CD4-positive, alpha-beta T cell treated with Interleukin-10 for 1 hour (primary cell): ENCODE measurements around the gene DVL2.

Experiments
- DNase-seq: peaks from one replicate; pipeline ENCODE4 v3.0.0-alpha.2; 2020

DVL2 gene

DNA sequence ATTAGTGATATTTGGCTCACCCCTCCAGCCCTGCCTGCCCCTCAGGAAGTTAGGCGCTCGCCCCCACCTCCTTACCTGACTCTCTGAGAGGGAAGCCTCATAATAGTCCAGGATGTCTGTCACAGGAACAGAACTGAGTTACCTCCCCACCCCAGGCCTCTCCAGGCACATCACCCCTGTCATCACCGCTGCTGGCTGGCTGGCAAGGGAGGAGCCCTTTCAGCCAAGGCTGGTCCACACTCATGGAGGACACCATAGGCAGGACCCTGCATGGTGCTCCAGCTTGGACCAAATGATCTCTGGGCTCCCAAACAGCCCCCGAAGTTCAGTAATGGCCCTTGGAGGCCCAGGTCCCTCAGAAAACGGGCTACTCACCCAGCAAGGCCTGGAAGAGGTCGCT, 16.2 kb downstream of the DVL2 start:
- no peak for DNase-seq

DNA sequence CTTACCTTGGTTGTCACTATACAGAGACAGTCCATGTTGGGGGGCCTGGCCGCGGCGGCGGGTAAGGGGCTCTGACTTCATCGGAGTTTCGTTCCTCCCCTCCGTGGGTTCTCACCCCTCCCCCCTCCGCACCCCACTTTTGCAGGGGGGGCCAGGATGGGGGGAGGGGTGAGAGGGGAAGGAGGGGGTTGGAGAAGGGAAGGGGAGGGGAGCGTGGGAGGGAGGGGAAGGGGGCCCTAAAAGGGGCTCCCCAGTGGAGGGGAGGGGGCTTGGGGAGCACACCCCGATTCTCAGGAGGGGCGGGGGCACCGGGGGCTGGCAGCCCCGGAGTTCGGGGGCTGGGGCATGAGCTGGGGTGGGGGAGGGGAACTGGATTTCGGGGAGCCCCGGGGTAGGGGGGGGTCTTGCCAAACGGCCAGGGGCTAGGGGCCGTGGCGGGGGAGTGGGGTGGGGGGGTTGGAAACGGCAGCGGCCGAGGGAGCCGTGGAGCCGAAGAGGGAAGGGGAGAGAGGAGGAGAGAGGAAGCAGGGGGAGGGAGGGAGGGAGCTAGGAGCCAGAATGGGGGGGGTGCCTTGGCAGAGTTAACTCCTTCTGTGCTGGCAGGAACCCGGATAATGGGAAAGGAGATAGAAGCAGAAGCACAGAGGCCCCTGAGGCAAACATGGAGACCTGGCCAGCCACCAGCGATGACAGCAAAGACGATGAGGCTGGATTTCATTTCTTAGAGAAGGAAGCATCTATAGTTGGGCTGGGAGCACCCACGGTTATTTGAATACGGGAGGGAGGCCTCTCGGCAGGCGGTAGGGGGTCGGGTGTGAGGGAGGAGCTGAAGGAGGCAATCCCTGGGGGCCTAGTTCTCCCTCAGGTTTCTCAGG, 17.0 kb downstream of the DVL2 start:
- DNase-seq = no peak

DNA sequence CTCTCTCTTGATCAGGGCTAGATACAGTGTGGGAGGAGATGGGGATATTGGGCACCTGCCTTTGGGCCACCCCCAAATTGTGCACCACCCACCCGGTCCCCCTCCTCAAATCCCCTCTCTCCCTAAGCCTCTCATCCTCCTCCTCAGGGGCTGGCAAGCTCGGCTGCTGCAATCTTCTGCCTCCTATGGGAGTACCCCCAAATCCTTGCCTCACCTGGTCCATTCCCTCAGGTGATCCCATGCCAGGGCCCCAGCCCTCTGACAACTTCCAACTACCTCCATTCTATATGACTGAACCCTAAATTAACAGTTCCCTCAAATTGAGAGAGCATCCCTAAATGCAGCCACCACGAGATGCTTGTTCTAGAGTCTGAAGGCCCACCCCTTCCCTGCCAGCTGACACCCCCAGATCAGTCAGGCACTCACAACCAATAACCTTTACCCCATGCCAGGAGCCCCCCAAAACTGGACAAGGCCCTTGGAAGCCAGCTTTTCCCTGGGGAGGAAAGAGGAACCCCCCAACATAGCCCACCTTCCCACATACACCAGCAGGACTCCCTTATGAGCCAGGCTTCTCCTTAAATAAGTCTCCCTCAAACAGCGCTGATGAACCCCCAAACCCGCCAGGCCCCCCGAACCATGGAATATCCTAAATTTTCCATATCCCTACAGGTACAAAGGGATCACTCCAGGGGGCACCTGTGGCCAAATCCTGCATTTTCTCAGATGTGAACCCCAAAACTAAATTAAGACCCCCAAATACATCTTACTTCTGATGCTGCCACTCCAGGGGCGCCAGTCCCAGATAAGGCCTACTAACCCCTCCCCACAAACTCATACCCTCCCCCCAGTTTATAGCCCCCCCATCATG, 17.8 kb downstream of the DVL2 start:
- DNase-seq = no peak

DNA sequence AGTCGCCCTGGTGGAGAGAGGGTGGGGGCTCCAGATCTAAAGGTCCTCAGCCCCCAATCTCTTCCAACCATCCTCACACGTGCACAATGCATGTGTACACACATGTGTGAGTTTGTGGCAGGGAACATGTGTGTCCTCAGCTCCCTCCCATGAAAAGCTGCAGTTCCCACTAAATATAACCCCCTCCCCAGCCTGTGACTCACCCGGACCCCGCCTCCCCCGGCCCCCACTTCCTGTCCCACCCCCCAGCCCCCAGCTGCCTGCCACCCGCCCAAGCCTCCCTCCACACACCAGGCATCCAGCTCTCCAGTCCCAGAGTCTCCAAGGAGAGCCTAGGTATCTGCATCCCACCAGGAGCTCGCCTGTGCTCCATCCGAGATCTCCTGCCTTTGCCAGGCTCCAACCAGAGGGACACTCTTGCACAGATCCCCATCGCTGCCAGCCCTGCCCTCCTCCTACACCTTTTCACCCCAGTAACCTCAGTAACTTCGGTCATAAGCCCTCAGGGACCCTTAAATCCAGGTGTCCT, 18.6 kb downstream of the DVL2 start:
- DNase-seq = no peak

DNA sequence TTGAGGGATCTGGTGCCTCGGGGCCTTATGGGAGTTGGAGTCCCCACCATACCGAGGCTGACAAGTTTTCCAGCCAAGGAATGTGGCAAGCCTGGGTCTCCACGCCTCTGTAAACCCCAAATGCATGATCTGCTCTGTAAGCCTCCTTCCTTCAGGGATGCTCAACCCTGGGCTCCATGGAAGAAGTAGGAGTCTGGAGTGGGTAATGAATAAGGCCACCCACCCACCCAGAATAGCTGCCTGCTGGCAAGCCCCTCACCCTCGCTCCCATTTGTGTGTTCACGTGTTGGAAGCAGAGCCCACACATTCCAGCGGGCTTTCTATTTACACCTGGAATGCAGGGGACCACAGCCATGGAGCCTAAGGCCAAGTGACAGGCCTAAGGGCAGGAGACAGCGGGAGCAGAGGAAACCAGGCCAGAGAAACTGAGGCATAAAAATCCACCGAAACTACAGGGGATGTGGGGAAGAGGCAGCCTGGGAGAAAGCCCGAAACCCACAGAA, 19.1 kb downstream of the DVL2 start:
- DNase-seq = no peak

DNA sequence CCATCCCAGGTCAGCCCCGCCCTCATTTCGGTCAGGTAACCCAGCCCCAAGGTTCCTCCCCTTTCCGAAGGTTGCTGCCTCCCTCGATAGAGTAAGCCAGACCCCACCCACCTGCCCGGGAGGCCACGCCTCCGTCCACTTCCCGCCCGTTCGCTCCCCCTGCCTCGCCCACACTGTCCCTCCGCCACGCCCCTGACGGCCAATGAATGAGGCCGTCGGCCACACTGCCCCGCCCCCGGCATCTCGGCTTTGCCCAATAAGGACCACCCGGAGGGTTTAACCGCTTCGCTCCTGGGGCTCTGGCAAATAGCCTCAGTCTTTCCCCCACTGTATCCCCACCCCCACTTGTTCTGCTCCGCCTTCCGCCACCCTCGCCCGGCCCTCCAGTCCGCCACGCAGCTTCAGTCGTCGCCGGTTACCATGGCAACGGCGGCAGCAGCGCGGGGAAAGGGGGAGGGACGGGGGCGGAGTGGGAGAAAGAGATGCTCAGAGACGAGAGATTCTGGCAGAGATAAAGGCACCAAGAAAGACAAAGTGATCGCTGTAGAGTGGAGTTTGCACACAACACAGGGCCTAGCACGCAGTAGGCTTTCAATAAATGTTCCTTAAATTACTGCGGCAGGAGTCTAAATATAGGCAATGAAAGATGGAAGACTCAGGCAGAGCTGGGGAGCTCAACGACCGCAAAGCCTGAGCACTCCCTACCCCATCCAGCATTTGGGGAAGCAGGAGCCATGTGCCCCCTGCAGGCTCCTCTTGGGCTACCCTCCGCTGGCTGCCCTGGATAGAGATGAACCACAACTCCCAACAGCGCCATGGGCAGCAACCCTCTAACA, 19.8 kb downstream of the DVL2 start:
- peak; percentile 100 for DNase-seq

DNA sequence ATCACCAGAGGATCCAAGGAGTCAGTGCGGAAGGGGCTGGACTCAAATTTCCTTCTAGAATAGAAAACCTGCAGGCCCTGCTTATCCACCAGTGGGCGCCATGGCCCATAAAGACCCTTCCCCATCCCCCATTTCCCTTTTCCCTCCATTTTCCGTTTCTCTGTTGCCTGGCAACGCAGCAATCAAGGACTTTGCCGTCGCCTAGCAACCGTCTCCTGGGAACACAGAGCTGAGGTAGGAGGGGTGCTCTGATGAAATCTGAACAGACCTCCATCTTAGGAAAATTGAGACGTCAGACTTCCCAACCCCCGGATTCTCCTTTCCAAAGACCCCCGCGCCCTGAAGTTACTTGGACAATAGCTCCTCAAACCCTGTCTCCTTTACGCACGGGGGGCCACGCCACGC, 20.4 kb downstream of the DVL2 start:
- DNase-seq = peak; percentile 91

DNA sequence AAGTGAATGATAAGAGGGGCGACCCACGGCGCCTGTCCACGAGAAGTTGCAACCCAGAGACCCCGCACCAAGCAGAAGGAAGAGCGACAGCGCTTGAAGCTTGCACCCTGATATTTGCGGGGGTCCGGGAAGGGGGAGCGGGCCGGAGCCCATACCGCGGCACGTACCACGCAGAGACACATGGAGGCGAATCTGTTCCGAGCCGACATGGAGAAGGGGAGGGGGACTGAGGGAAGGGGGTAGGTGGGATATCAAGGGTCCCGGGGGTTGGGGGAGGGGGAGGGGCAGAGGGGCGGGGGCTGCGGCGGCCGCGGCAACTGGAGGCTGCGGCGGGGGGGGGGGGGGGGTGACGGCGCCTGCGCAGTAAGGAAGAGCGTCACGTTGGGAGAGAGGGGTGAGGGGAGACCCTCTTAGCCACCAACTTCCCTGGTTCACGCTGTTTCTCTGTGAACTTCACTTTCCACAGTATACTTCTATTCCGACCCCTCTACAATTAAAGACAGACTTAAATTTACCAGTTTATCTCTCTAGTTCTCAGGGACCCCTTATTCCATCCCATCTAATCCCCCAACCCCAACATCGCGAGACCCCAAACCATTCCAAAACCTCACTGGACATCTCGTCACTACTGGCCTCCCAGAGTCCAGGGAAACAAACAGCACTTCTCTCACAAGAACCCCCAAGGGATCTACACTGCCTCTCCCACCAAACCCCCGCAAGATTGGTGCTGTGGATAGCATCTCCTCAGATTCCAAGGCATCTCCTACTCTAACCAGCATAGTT, 22.6 kb downstream of the DVL2 start:
- DNase-seq = no peak

DNA sequence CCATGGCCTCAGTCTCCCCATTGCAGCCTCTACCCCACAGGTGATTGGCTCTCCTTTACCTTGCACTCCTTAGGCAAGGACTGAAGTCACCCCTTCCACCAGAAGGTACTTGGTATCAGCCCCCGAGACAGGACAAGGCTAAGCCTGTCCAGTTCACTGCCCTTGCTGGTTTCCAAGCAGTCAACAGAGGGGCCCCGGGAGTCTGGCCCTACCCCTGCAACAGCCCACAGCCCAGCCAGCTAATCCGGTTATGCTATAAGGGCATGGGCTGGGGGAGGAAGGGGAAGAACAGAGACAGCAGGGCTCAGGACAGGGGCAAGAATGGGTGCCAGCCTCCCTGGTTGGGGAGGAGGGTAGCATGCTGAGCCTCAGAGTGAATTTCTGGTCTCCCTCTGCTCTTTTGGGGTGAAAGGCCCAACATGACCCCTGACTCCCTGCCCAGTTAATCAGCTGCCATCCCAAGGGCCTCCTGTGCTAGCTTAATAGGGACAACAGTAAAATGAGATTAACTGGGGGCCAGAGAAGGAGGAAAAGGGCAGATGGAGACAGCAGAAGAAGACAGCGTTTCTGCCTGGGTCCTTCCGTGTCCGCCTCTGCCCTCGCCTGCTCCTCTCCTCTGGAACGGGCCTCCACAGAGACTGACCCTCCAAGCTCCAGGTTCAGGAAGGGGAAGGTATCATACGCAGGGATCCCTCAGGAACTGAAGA, 25.4 kb downstream of the DVL2 start:
- DNase-seq = no peak

DNA sequence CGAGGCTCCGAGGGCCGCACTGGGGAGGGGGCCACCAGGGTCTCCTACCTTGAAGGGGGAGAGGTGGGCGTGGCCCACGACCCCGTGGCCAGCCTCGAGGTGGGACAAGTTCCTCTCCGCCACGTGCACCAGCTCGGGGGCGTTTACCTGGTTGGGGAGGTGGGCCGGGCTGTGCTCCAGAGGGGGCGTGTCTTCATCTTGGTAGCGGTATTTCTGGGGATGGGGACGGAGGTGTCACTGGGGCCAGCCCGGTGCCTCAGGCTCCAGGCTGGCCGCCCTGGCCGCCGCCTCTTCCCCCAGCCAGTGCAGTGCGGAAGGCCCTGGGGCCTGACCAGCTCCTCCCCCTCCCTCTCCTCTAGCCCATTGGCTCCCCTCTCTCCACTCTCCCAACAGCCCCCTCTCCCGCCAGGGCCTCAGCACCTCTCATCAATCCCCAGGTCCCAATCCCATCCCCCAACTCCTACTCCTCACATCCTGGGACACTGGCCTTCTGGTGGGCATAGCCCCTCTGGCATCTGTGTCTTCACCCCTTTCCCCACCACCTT, 26.2 kb downstream of the DVL2 start:
- no peak for DNase-seq

DNA sequence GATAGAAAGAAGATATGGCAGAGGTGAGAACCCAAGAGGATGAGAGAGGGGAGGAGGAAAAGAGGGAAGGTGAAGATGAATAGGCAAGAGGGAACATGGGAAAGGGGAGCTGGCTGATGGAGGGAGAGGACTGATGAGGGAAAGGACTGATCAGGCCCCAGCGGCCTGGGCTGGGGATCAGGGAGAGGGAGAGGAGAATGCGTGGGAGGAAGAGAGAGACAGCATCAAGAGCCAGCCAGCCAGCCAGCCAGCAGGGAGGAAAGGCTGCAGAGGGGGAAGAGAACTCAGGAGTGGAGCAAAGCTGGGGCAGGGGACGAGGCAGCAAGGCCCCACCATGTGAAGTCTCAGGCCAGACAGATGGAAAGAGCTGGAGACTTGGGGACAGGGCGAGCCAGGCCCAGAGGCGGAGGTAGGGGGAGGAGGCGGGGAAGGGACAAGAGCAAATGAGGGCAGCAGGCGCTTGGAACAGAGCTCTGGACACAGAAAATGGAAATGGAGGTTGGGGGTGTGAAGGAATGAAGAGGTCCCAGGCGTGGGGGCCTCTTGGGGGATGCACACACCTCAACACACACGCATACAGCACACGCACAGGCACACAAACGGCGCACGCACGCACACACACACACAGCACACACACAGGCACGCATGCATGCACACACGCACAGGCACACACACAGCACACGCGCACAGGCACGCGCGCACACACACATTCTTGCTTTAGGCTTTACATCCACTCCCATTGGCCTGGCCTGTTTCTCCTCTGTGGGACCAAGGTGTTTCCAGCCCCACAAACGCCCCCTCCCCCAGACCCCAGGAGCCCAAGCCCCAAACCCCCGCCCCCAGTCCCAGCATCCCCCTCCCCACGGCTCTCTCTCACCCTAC, 27.0 kb downstream of the DVL2 start:
- DNase-seq = no peak

DNA sequence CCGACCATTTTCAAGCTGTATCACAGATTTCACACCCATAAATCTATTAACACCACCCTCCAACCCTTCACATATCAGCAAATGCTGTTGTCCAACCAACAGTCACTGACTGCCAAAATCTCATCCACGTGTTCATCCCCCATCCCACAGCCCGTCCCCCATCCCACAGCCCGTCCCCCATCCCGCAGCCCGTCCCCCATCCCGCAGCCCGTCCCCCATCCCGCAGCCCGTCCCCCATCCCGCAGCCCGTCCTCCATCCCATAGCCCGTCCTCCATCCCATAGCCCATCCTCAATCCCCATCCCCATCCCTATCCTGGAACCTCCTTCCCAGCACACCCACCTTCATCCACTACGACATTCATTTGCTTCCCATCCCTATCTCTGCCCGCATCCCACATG, 28.8 kb downstream of the DVL2 start:
- no peak for DNase-seq

DNA sequence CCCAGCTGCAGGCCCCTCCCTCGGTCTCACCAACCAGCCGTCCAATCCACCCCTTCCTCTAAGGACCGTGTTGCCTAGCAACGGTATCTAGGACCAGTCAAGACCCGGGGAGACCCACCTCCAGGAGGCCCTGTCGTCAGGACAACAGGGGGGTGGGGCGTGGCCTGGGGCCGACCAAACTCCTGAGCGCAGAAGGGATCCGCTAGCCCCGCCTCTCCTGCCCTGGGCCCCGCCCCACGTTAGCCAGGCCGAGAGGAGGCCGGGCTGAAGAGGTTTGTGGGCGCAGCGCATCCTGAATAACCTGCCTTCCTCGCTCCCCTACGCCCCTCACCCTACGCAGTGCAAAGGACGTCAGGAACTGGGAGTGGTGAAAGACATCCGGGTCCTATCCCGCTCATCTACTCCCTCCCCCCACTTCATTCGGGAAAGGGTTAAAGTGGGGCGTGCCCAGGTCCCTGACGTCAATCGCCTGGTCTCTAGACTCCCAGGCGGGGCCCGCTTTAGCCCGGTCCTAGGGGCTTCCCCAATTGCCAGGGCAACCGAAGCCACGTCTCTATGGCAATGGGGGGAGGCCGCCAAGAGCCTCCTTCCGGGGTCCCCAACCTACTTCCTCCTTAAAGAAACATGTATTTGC, 29.4 kb downstream of the DVL2 start:
- peak; percentile 99 for DNase-seq

DNA sequence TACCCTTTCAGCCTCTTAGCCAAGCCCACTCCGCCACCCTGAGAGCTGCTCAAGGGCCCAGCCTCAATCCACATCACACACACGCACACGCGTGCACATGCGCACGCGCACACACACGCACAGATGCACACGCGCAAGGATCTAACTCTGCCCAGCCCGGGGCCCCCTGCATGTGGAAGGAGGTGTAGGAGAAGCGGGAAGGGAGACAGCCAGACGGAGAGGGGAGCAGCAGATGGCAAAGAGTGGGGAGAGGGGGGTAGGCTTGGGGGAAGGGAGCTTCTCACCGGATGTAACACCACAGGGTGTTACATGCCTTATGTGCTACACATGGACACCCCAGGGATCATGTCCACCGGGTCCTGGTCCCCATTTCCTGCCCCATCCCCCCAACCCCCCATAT, 30.0 kb downstream of the DVL2 start:
- DNase-seq = no peak

DNA sequence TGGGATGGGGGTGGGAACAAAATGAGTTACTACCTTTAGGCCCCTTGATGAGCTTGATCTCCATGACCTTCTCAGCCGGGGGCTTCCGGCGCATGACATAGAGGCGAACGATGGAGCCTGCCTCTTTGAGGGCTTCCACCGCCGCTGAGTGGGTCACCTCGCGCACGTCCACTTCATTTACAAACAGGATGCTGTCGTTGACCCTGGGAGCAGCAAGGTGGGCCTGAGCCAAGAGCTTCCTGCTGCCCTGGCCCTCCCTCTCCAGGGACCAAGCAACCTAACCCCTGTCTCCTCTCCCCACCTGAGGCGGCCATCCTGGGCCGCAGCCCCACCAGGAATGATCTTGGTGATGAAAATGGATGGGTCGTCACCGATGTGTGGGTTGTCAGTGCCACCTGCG, 30.9 kb downstream of the DVL2 start:
- no peak for DNase-seq

DNA sequence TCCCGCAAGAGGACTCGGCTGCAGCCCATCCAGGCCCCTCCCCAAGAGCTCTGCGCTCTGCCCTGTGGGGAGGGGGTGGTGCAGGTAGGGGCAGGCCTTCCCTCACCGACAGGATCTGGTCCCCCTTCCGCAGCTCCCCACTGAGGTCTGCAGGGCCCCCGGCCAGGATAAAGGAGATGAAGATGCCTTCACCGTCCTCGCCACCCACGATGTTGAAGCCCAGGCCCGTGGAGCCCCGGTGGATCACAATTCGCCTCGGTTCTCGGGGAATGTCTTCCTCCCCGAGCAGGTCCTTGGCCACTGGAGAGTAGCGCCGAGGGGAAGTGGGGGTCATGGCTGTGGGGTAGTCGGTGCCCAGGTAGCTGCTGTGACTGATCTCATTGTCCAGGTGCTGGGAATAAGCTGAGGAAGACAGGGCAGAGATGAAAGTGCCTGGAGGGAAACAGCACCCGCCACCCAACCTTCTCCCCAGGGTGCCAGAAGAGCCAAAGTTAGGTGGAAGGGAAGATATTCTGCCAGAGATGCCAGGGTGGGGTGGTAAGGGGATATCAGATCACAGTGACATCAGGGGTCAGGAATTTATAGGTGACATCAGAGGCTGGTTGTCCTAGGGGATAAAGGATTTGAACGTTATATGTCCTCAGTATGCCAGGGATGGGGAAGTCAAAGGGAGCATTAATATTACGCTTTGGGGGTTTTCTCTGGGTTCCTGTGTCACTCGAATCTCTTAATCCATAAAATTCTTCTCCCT, 37.5 kb downstream of the DVL2 start:
- DNase-seq = no peak

DNA sequence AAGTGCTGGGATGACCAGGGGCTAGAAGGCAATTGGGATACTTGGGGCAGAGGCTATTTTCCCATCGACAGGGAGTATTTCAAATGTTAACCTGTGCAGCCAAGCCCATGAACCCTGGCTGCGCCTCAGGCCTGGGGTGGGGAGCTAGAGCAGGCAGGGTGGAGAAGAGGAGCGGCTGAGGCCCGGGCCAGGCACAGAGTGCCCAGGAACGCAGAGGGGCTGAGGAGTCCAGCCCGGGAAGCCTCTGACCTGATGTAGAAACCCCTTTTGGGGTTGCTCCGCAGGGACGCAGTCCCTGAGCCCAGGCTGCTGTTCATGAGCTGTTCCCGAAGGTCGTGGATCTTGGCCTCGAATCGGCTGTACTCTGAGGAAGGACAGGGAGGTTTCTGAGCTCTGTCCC, 38.3 kb downstream of the DVL2 start:
- no peak for DNase-seq

DNA sequence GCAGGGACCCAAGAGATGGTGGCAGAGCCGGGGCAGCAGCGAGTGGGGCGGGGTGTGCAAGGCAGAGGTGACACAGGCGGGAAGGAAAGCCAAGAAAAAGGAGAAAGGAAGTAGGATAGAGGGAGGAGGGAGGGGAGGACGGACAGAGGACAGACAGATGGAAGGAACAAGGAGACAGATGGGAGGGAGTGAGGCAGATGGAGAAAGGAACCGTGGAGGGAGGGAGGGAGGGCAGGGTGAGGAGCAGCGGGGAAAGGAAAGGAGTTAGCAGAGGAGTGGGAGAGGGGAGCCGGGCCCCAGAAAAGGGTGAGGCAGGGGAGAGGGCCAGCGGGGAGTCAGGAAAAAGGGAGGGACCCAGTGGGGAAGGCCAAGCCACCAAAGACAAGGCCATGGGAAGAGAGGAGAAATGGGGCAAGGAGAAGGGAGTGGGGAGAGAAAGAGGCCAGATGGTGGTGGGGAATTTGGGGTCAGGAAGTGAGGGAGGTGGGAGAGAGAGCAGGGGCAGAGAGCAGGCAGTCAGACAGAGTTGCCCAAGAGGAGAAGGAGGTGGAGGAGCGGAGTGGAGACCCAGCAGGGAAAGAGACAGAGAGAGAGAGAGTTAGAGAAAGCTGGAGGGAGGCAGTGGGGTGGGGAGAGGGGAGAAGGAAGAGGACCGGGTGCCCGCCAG, 41.9 kb downstream of the DVL2 start:
- no peak for DNase-seq
